Measurements from ENCODE around the gene TSC22D2.
"Not testable (repeated sequence)": the region's sequence is repeated elsewhere in the genome, so short reads cannot be mapped to it uniquely, and the experiment has no call there.

TSC22D2 gene

DNA sequence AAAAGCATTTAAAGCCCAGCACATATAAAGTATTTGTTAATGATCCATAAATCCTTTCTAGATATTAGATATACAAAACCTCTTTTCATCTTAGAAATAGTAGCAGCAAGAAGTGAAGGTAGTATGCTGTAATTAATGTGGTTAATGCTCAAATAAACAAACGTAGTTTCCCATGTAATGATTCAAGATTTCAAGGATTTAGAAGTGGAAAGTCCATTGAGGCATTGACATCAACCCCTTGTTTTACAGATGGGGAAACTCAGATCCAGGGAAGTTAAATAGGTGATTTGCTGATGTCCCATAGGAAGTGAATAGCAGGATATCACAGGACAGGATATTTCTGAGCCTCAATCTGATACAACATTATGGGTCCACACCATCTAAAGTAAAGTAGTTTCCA is 47.2 kb downstream of the TSC22D2 start:
- Mint-ChIP-seq H3K36me3 (peaks cover 12% of the 10 kb centered on the region), H3K27ac (no peak overlapping the region), H3K27me3 (no peaks in the 10 kb centered on the region), H3K9me3 (no peaks in the 10 kb centered on the region), H3K4me3 (no peak overlapping the region), H3K4me1 (peaks cover 5% of the 10 kb centered on the region)
- no peak for ATAC-seq (ENCODE audit: low read depth)
- no peak for DNase-seq (ENCODE audit: low spot score in 2 of 2)

DNA sequence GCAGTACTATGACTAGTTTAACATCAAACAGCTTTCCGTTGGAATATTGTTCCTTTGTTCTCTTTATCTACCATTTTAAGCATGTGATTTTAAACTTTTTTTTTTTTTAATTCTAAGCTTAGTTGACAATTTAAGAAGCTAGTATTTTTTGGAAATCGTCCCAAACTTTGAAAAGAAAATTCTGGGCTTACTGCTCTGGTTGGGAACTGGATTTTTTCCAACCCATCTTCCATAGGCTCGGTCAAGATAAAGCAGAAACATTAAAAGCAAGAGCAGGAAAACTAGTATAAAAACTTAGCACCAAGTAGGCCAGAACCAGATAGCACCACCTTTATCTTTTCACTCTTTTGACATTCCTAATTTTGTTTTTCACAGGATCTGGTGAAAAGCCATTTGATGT is 49.9 kb downstream of the TSC22D2 start:
- Mint-ChIP-seq H3K4me1 (peaks cover 3% of the 10 kb centered on the region), H3K27me3 (no peaks in the 10 kb centered on the region), H3K9me3 (no peaks in the 10 kb centered on the region), H3K4me3 (no peak overlapping the region), H3K27ac (no peak overlapping the region), H3K36me3 (peaks cover 12% of the 10 kb centered on the region)
- DNase-seq (ENCODE audit: low spot score in 2 of 2), result no peak
- no peak for ATAC-seq (ENCODE audit: low read depth)

DNA sequence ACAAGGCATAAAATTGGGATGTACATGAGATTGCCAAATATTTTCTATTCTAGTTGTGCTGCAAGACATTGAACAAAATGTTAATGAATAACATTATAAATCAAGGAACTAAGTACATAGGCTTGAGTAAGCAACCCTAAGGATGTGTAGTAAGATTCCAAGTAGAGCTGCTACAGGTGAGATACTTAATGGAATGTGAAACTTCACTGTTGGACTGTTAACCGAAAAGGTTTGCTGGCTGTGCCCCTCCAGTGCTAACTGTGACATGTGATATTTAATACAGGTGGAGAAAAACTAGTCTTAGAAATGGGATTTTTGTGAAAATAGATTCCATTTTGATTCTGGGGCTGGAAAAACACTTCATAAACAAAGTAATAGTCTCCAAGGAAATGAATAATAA is 52.4 kb downstream of the TSC22D2 start:
- H3K27me3 Mint-ChIP-seq, result no peaks in the 10 kb centered on the region

GRCh38 chr3:150461399-150461798 is 53.3 kb downstream of the TSC22D2 start:
- Mint-ChIP-seq H3K27ac (no peak overlapping the region), H3K27me3 (no peaks in the 10 kb centered on the region), H3K36me3 (peaks cover 12% of the 10 kb centered on the region), H3K4me3 (no peak overlapping the region), H3K9me3 (no peaks in the 10 kb centered on the region), H3K4me1 (no peaks in the 10 kb centered on the region)
- ATAC-seq (ENCODE audit: low read depth) (no peak), DNase-seq (ENCODE audit: low spot score in 2 of 2) (no peak)

More for the DNA sequence above, 52.4 kb downstream of the TSC22D2 start:
- Mint-ChIP-seq H3K4me3 (no peak overlapping the region), H3K9me3 (no peaks in the 10 kb centered on the region), H3K36me3 (peaks cover 12% of the 10 kb centered on the region), H3K27ac (no peak overlapping the region), H3K4me1 (no peaks in the 10 kb centered on the region)
- ATAC-seq (ENCODE audit: low read depth) (no peak), DNase-seq (ENCODE audit: low spot score in 2 of 2) (no peak)

- Mint-ChIP-seq H3K27me3 (no peaks in the 10 kb centered on the region), H3K4me1 (no peaks in the 10 kb centered on the region), H3K4me3 (no peak overlapping the region), H3K36me3 (peaks cover 12% of the 10 kb centered on the region), H3K27ac (no peak overlapping the region), H3K9me3 (no peaks in the 10 kb centered on the region)
- DNase-seq (ENCODE audit: low spot score in 2 of 2) (no peak), ATAC-seq (ENCODE audit: low read depth) (no peak)
Observed at GRCh38 chr3:150462108-150462507, 54.0 kb downstream of the TSC22D2 start.

DNA sequence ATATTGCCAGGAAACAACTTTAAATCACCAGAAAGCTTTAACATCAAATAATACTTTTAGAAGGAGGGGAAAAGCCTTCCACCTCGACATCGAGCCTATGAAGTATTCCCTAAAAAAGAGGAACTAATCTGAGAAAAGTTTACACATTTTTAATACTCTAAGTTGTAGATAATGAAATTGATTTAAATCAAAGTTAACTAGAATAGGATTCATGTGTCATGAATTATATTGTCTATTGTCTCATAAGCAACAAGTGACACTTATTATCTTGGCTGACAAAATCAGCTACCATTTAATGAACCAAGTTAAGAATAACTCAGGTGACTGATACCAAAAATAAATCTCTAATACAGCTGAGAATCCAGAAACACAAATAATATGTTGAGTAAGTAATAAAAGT is 56.6 kb downstream of the TSC22D2 start:
- H3K27ac Mint-ChIP-seq, result no peak overlapping the region
- no peaks in the 10 kb centered on the region for H3K27me3 Mint-ChIP-seq
- no peaks in the 10 kb centered on the region for H3K36me3 Mint-ChIP-seq

GRCh38 chr3:150467381-150467780 is 59.3 kb downstream of the TSC22D2 start:
- Mint-ChIP-seq H3K27me3 (no peaks in the 10 kb centered on the region), H3K27ac (no peak overlapping the region), H3K9me3 (no peaks in the 10 kb centered on the region), H3K4me3 (no peak overlapping the region), H3K4me1 (no peaks in the 10 kb centered on the region), H3K36me3 (no peaks in the 10 kb centered on the region)
- no peak for DNase-seq (ENCODE audit: low spot score in 2 of 2)
- ATAC-seq (ENCODE audit: low read depth), result no peak

More for the DNA sequence above, 56.6 kb downstream of the TSC22D2 start:
- H3K4me3 Mint-ChIP-seq, result no peak overlapping the region
- ATAC-seq (ENCODE audit: low read depth) (no peak), DNase-seq (ENCODE audit: low spot score in 2 of 2) (no peak)
- H3K4me1 Mint-ChIP-seq, result no peaks in the 10 kb centered on the region
- no peaks in the 10 kb centered on the region for H3K9me3 Mint-ChIP-seq

DNA sequence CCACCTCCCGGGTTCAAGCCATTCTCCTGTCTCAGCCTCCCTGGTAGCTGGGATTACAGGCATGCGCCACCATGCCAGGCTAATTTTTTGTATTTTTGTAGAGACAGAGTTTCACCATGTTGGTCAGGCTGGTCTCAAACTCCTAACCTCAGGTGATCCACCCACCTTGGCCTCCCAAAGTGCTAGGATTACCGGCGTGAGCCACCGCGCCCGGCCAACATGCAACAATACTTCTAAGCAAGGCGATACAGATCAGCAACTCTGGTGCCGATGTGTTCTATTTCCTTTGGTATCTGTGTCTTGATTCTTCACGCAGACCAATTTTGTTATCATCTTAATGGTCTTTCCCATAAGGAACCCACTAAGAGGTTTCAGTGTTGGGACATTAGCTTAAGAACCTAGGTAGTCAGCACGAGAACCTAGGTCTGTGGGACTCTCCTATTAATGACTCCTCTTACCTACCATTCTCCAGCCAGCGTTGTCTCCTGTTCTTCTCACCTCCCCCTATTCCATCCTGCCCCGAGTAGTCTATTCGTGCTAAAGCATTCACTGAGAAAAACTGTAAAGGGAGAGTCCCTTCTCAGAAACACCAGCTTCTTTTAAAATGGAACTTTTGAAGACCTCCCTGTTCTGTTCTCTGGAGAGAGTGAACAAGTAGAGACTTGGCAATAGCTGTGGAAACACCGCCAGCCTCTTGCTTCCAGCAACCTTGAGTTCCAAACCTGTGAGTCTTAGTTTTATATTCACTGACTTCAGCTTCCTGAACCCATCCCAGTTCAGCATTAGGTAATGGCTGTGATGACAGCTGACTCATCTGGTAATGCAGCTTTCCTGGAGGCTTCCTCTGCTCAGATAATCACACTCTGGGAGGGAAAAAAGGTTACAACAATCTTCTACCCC is 61.2 kb downstream of the TSC22D2 start:
- Mint-ChIP-seq H3K27me3 (no peaks in the 10 kb centered on the region), H3K36me3 (peaks cover 2% of the 10 kb centered on the region), H3K4me3 (no peak overlapping the region), H3K9me3 (no peaks in the 10 kb centered on the region), H3K4me1 (no peaks in the 10 kb centered on the region), H3K27ac (no peak overlapping the region)
- no peak for DNase-seq (ENCODE audit: low spot score in 2 of 2)
- ATAC-seq (ENCODE audit: low read depth), result no peak

DNA sequence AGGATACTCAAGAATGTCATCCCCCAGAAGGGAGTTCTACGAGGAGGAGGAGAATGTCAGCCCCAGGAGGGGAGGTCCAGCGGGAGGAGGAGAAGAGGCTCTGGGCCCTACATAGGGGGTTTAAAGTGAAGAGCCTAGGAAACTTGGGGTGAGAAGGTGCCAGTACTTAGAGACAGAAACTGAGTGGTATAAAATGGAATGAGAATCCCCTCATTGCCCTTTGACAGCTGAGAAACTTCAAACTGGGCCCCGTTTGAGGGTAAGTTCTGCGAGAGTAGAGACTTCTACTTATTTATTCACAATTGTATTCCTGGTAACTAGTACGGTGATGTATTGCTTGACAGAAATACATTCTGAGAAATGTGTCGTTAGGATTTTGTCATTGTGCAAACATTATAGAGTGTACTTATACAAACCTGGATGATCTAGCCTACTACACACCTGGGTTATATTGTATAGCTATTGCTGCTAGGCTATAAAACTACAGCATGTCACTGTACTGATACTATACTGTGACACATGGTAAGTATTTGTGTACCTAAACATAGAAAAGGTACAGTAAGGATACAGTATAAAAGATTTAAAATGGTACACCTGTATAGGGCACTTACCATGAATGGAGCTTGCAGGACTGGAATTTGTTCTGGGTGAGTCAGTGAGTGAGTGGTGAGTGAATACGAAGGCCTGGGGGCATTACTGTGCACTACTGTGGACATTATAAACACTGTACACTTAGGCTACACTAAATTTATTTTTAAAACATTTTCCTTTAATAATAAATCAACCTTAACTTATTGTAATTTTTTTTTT is 62.0 kb downstream of the TSC22D2 start:
- H3K9me3 Mint-ChIP-seq, result no peaks in the 10 kb centered on the region
- H3K4me3 Mint-ChIP-seq, result no peak overlapping the region
- ATAC-seq (ENCODE audit: low read depth), result no peak
- H3K4me1 Mint-ChIP-seq, result no peaks in the 10 kb centered on the region
- no peak for DNase-seq (ENCODE audit: low spot score in 2 of 2)
- H3K27me3 Mint-ChIP-seq, result no peaks in the 10 kb centered on the region
- no peak overlapping the region for H3K27ac Mint-ChIP-seq
- peaks cover 2% of the 10 kb centered on the region for H3K36me3 Mint-ChIP-seq

GRCh38 chr3:150472421-150472820 is 64.3 kb downstream of the TSC22D2 start:
- Mint-ChIP-seq H3K36me3 (peaks cover 9% of the 10 kb centered on the region), H3K27ac (no peak overlapping the region), H3K4me3 (no peak overlapping the region), H3K4me1 (no peaks in the 10 kb centered on the region), H3K9me3 (peaks cover 7% of the 10 kb centered on the region), H3K27me3 (no peaks in the 10 kb centered on the region)
- no peak for ATAC-seq (ENCODE audit: low read depth)
- no peak for DNase-seq (ENCODE audit: low spot score in 2 of 2)

DNA sequence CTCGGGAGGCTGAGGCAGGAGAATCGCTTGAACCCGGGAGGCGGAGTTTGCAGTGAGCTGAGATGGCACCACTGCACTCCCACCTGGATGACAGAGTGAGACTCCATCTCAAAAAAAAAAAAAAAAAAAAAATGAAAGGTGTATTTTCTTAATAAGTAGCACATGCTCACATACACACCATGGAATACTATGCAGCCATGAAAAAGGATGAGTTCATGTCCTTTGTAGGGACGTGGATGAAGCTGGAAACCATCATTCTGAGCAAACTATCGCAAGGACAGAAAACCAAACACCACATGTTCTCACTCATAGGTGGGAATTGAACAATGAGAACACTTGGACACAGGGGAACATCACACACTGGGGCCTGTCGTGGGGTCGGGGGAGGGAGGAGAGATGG is 65.1 kb downstream of the TSC22D2 start:
- H3K27ac Mint-ChIP-seq; H3K4me1 Mint-ChIP-seq; ATAC-seq (ENCODE audit: low read depth); H3K4me3 Mint-ChIP-seq; DNase-seq (ENCODE audit: low spot score in 2 of 2); H3K27me3 Mint-ChIP-seq: not testable (repeated sequence)
- H3K36me3 Mint-ChIP-seq, result peaks cover 12% of the 10 kb centered on the region
- H3K9me3 Mint-ChIP-seq, result peaks cover 11% of the 10 kb centered on the region

- no peaks in the 10 kb centered on the region for H3K4me1 Mint-ChIP-seq
- no peak for ATAC-seq (ENCODE audit: low read depth)
- H3K27me3 Mint-ChIP-seq, result no peaks in the 10 kb centered on the region
- no peak for DNase-seq (ENCODE audit: low spot score in 2 of 2)
- peaks cover 20% of the 10 kb centered on the region for H3K9me3 Mint-ChIP-seq
- no peak overlapping the region for H3K4me3 Mint-ChIP-seq
- no peak overlapping the region for H3K27ac Mint-ChIP-seq
- H3K36me3 Mint-ChIP-seq, result peaks cover 13% of the 10 kb centered on the region
Observed at GRCh38 chr3:150479370-150479769, 71.3 kb downstream of the TSC22D2 start.

DNA sequence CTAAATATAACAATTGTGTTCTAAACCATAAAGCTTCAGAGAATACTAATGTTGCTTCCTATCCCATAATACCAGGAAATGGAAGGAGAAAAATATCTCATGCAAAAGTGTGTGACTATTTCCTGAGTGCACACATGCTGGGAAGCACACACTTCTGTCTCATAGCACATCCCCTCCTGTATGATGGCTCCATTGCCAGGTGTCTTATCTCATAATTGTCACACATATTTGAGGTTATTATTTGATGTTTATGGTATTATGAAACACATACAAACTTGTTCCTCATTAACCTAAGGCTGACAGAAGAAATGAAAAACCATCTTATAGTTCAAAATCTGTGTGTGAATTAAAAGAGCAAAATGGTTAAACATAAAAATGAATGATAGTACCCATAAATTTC is 72.8 kb downstream of the TSC22D2 start:
- Mint-ChIP-seq H3K4me1 (no peaks in the 10 kb centered on the region), H3K27me3 (no peaks in the 10 kb centered on the region), H3K9me3 (peaks cover 21% of the 10 kb centered on the region), H3K27ac (no peak overlapping the region), H3K36me3 (peaks cover 15% of the 10 kb centered on the region), H3K4me3 (no peak overlapping the region)
- no peak for ATAC-seq (ENCODE audit: low read depth)
- no peak for DNase-seq (ENCODE audit: low spot score in 2 of 2)

- peaks cover 17% of the 10 kb centered on the region for H3K9me3 Mint-ChIP-seq
- H3K4me3 Mint-ChIP-seq, result no peak overlapping the region
- no peaks in the 10 kb centered on the region for H3K4me1 Mint-ChIP-seq
- H3K36me3 Mint-ChIP-seq, result peaks cover 9% of the 10 kb centered on the region
- ATAC-seq (ENCODE audit: low read depth) (no peak), DNase-seq (ENCODE audit: low spot score in 2 of 2) (no peak)
- H3K27me3 Mint-ChIP-seq, result no peaks in the 10 kb centered on the region
- H3K27ac Mint-ChIP-seq, result no peak overlapping the region
Observed at GRCh38 chr3:150483226-150483625, 75.1 kb downstream of the TSC22D2 start.
